ENCODE results near the gene KRTAP10-2.

The KRTAP10-2 gene

DNA sequence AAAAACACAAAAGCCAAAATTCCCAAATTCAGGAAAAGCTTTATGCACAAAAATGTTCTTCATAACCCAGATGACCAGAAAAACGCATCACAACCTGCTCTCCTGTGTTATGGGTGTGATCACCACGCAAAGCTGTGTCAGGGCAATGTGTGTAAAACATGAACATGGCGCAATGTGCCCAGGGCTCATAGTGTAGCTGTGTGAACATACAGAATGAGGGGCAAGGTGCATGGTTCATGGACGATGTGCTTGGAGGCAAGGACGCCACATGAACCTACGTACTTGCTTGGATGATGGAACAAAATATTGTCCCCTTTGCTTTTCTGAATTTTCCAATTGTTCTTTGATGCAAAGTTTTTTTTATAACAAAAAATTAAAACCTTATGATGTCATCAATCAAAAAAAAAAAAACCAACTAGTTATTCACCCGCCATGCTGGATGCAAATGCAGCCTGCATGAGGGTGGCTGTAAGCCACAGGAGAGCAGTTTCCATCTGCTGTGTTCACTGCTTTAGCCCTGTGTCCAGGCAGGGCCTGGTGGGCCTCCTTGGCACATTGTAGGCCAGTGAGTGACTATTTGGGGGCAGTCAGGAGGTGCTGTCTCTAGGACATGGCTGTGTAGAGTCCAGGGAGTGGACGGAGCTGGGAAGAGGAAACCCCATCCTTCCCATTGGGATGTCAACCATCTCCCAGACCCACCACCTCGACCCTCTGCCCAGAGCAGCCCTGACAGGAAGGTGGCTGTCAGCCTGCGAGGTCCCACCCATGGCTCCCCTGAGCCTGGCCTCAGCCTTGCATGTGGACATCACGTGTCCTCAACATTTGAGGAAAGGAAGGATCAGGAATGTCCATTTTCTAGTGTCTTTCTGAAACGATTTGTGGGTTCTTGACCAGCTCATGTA, 25.0 kb downstream of the KRTAP10-2 start:
- DNase-seq (ENCODE audit: low spot score) = no peak

DNA sequence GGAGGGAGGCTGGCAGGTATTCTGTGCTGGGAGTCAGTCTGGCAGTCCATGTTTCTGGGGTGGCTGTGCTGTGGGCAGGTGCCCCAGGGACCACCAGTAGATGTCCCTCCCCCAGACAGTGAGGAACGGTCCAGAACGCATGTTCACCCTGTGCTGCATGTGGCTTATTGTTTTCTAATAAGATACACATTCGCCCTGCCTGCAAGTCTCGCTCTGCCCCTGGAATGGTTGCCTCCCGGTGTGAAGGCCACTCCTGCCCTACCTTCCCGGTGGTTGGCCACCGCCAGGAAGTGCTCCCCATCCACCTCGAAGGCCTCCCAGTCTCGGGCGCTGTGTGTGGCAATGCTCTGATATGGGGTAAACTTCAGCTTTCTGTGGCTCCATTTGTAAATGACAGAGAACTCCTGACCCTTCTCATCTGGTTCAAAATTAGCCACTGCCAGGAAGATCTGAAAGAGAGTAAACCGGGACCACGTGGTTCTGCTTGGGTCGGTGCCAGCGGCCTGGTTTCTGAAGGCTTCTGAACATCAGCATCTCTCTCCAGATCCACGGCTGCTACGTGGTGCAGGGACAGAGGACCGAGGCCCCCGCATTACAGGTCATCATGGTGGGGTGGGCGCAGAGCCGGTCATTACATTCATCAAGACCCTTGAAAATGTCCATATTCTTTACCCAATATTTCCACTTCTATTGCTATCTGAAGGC, 25.8 kb downstream of the KRTAP10-2 start:
- no peak for DNase-seq (ENCODE audit: low spot score)

GRCh38 chr21:44524414-44525371, 26.6 kb downstream of the KRTAP10-2 start:
- DNase-seq (ENCODE audit: low spot score) = no peak

- DNase-seq (ENCODE audit: low spot score) = no peak
Measured at GRCh38 chr21:44523567-44524413, 27.5 kb downstream of the KRTAP10-2 start.

- no peak for DNase-seq (ENCODE audit: low spot score)
Measured at GRCh38 chr21:44522753-44523204, 28.5 kb downstream of the KRTAP10-2 start.

DNA sequence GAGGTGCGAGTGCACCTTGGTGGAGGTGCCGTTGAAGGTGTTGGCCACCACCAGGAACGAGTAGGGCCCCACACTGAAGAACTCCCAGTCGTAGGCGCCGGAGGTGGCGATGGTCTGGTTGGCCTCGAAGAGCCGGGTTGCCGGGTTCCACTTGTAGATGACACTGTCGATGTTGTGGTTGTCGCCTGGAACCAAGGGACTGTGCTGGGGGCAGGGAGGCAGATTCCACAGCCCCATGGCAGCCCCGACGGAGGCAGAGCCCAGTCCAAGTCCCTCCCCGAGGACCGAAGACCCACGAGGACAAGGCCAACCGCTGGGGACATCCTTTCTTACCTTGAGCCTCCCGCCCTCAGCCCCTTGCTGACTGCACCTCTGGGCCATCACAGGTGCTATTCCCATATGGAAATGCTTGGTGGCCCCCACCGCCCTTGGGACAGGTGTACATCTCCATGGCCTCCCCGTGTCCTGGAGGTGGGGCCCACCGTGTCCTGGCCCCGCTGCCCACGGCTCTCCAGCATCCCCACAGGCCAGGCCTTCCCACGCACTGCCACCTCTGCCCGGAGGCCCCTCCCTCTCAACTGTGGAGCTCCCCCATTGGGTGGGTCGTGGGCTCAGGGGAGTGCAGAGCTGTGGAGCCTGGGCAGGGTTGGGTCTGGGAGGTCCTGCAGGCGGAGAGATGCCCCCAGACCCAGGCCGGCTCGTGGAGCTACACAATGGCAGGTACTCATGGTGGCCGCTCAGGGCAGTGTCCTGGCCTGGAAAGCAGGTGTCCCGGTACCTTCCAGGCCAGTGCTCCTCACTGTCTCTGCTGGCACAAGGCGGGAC, 29.2 kb downstream of the KRTAP10-2 start:
- DNase-seq (ENCODE audit: low spot score) = no peak

DNA sequence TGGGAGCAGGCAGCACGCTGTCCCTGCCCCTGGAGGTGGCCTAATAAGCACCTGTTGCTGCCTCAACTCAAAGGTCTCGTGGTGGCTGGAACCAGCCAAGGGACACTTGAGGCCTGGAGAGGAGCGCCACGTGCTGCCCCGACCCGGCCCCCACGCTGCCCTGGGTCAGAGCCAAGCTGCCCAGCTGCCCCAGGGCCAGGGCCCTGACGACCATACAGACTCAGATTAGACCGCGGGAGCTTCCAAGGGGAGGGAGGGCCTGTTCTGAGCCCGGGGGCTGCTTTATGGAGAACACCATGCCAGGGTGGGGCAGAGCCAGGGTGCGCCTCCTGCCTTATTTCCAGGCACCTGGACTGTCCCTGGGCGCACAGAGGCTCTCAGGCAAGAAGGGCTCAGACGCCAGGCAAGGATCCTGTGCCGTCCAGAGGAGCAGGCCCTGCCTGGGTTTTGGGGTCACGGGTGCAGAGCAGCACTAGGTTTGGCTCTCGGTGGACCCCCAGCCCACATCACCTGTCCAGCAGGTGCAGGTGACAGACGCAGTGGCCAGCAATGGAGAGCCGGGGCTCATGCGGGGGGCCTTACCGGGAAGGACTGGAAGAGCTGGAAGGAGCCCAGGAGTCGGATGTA, 29.9 kb downstream of the KRTAP10-2 start:
- no peak for DNase-seq (ENCODE audit: low spot score)

DNA sequence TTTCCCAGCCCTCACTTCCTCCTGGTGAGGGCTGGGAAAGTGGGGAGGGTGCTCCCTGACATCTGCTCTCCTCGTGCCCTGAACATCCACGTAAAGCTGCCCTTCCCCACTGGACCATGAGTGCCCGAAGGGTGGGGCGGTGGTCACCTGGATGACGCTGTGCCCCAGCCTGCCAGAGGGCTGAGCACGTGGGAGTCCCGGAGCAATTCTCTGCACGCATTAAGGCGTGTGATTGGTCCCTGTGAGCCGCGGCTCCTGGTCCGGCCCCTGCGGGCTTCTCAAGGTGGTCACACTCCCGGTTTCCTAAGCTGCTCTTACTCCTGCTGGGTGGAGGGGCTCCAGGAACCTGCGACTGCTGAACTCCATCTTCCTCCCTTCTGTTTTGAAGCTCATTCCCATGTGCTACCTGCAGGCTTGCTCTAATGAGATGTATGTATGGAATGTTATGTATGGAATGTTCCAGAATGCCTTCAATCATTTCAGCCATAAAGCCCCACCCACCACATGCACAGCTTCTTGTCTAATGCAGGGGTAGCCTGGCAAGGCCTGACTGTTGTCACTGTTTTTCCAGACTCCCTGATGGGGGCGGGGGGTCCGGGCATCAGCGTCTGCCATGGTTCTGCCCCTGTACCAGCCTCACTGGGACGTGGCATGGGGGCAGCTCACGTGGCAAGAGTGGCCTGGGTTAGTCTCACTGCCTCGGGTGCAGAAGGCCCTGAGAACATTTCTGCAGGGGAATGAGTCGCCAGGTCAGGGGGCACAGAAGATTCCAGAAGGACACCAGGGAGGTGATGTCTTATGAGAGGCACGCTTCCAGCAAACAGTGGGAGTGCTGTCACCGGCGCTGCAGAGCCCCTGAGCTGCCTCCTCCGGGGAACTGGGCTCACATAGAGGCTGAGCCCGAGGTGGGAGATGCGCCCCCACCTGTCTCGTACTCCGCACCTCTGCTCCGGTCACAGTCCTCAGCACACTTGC, 30.7 kb downstream of the KRTAP10-2 start:
- no peak for DNase-seq (ENCODE audit: low spot score)

GRCh38 chr21:44519346-44520325, 31.7 kb downstream of the KRTAP10-2 start:
- DNase-seq (ENCODE audit: low spot score) = no peak

GRCh38 chr21:44518686-44519085, 32.6 kb downstream of the KRTAP10-2 start:
- DNase-seq (ENCODE audit: low spot score) = no peak

DNA sequence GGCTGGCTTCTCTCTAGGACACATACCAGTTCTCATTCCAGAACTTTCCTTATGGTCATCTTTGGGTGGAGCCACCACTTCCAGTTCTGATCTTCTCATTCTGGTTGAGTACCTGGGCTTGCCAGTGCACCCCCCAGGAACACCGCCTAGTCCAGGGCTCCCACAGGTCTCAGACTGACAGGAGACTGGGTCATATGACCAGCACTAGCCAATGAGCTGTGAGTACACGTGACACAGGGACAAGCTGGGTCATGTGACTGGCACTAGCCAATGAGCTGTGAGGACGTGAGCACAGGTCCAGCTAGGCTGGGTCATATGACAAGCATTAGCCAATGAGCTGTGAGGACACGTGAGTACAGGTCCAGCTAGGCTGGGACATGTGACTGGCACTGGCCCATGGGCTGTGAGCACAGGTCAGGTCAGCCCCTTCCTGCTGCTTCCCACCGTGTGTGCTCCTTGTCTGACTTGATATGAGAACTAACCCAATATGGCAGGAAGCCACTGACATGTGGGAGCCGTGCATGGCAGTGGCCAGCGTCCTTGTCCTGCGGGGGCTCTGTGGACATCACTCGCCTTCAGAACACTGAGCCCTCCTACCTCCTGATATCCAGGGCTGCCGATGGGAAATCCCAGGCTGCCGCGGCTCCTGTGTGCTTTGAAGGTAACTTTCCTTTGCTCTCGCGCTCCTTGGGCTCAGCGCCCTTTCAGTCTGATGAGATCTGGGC, 34.0 kb downstream of the KRTAP10-2 start:
- DNase-seq (ENCODE audit: low spot score) = no peak

- DNase-seq (ENCODE audit: low spot score) = no peak
Measured at GRCh38 chr21:44516828-44517174, 34.5 kb downstream of the KRTAP10-2 start.

- no peak for DNase-seq (ENCODE audit: low spot score)
Measured at GRCh38 chr21:44516342-44516741, 35.0 kb downstream of the KRTAP10-2 start.

DNA sequence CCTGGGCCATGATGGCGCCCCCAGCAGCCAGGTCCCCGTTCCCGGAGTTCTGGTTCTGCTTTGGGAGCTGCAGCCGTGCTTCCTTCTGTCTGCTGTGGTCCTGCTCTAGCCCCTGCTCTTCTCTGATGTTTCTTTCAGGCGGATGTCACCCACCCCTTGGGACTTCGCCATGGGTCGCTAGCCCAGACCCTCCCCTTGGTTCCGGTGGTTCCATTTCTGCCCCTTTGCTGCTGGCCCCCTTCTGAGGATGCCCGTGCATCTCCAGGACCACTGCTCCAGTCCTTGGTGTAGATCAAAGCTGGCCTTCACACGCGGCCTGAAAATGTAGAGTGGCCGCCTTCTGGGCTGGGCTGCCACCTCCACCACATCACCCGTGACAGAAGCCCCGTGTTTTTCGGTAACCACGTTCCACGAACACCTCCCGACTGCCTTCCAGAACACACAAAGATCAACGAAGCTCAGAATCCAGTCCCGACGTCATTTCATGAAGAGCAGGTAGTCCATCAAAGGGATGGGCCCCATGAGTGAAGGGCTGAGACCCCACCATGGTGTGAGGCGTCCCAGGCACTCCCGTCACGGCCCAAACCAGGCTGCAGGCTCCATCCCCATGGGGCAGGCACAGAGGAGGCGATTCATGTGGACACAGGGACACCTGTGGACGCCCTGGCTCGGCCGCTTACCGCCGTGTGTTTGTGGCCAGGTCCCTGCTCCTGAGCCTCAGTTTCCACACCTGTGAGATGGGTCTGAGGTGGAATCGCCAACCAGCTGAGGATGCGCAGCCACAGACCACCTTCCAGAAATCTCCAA, 35.7 kb downstream of the KRTAP10-2 start:
- no peak for DNase-seq (ENCODE audit: low spot score)

GRCh38 chr21:44514746-44515358, 36.5 kb downstream of the KRTAP10-2 start:
- DNase-seq (ENCODE audit: low spot score) = no peak

DNA sequence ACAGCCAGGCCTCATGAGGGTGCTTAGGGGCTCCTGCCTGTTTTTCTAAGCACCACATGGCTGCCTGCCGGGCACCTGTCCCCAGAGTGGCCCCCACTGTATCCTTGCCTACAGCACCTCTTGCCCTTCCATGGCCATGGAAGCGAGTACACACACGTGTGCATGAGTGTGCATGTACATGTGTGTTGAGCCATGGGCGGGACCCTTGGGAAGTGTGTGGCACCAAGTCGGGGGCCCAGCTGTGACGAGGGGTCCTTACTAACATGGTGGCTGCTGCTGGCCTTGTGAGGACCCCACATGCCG, 37.1 kb downstream of the KRTAP10-2 start:
- no peak for DNase-seq (ENCODE audit: low spot score)
